ENCODE data around the gene ZNF620.

GRCh38 chr3:40521254-40521653, 15.4 kb downstream of the ZNF620 start:
- TF ChIP-seq CTCF (IDR thresholded peaks at IDR 0.05) = no peak
- no peak for TF ChIP-seq POLR2A (IDR thresholded peaks at IDR 0.05)

All from tibial nerve (tissue), 3 donors.